DMS 273 treated with DMSO at 0.1 percent for 48 hours (cell line): ENCODE measurements around the gene PRKAG2.

ENCODE experiments used
- DNase-seq: peaks from one replicate; lab custom pipeline; 2025; lab: John Stamatoyannopoulos, UW

The PRKAG2 gene

GRCh38 chr7:151621961-151622360 is 255.0 kb downstream of the PRKAG2 start:
- no peak for DNase-seq

GRCh38 chr7:151616443-151617213 is 260.3 kb downstream of the PRKAG2 start:
- DNase-seq = no peak

- DNase-seq = no peak
These were observed 261.1 kb downstream of the PRKAG2 start for GRCh38 chr7:151615784-151616183.

GRCh38 chr7:151615058-151615457 is 261.9 kb downstream of the PRKAG2 start:
- DNase-seq = no peak

GRCh38 chr7:151614019-151614418 is 262.9 kb downstream of the PRKAG2 start:
- DNase-seq = no peak

- no peak for DNase-seq
These were observed 265.0 kb downstream of the PRKAG2 start for GRCh38 chr7:151611878-151612277.

GRCh38 chr7:151611041-151611440 is 265.9 kb downstream of the PRKAG2 start:
- DNase-seq = no peak

- no peak for DNase-seq
These were observed 268.8 kb downstream of the PRKAG2 start for GRCh38 chr7:151608031-151608551.

- DNase-seq = no peak
These were observed 269.4 kb downstream of the PRKAG2 start for GRCh38 chr7:151607464-151607867.

- DNase-seq = no peak
These were observed 273.0 kb downstream of the PRKAG2 start for GRCh38 chr7:151603951-151604350.

- no peak for DNase-seq
These were observed 275.2 kb downstream of the PRKAG2 start for GRCh38 chr7:151601521-151602305.

GRCh38 chr7:151600331-151600730 is 276.6 kb downstream of the PRKAG2 start:
- DNase-seq = no peak

GRCh38 chr7:151599401-151600227 is 277.3 kb downstream of the PRKAG2 start:
- DNase-seq = no peak

- no peak for DNase-seq
These were observed 279.1 kb downstream of the PRKAG2 start for GRCh38 chr7:151597541-151598444.

GRCh38 chr7:151595702-151596350 is 281.1 kb downstream of the PRKAG2 start:
- no peak for DNase-seq

GRCh38 chr7:151592868-151593486 is 283.9 kb downstream of the PRKAG2 start:
- DNase-seq = no peak

- DNase-seq = no peak
These were observed 284.6 kb downstream of the PRKAG2 start for GRCh38 chr7:151592330-151592729.

- no peak for DNase-seq
These were observed 285.0 kb downstream of the PRKAG2 start for GRCh38 chr7:151591866-151592265.

GRCh38 chr7:151590850-151591771 is 285.8 kb downstream of the PRKAG2 start:
- DNase-seq = no peak
